ENCODE measurements around the gene SYNE3.

SYNE3 gene

GRCh38 chr14:95524706-95525512, 8.5 kb upstream of the SYNE3 start:
- no peak for TF ChIP-seq CTCF (IDR thresholded peaks at IDR 0.05; ENCODE audit: low read depth, low read length)
- in situ Hi-C loops (cut with HindIII; ENCODE audit: low sequenced_read_pairs) = no loop called here
- no peak for DNase-seq (ENCODE audit: low read depth, low spot score)
- no peak overlapping the region for H3K4me3 ChIP-seq (ENCODE audit: low read depth, low read length)

DNA sequence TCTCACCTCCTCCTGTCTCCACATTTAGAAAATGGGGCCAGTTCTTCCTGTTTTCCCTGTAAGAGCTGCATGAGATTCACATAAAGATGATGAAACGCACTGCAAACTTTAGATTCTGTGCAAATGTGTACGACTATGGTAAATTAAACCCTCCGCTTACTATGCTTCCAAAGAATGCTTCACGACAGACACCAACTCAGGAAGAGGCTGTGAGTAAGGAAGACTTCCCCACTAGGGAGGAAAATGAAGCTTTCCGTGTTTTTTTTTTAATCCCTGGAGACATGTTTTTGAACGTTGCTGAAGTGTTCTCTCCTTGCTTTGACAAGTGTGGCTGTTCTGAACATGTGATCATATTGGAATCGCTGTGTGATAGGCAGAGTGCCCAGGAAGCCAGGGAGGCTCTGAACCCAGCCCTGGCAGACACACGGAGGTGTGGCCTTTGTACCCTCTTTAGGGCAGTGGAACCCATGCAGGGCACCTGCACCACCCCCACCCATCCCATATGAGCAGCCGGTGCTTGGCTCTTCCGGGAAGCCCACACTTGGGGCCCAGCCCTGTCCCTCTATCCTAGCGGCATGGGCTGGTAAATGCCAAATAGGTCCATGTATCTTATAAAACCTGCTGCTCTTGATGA, 7.5 kb upstream of the SYNE3 start:
- H3K4me3 ChIP-seq (ENCODE audit: low read depth, low read length) = peak overlapping the region; percentile 19
- peak; percentile 87 for DNase-seq (ENCODE audit: low read depth, low spot score)
- in situ Hi-C loops (cut with HindIII; ENCODE audit: low sequenced_read_pairs) = no loop called here
- TF ChIP-seq CTCF (IDR thresholded peaks at IDR 0.05; ENCODE audit: low read depth, low read length) = peak; percentile 8

DNA sequence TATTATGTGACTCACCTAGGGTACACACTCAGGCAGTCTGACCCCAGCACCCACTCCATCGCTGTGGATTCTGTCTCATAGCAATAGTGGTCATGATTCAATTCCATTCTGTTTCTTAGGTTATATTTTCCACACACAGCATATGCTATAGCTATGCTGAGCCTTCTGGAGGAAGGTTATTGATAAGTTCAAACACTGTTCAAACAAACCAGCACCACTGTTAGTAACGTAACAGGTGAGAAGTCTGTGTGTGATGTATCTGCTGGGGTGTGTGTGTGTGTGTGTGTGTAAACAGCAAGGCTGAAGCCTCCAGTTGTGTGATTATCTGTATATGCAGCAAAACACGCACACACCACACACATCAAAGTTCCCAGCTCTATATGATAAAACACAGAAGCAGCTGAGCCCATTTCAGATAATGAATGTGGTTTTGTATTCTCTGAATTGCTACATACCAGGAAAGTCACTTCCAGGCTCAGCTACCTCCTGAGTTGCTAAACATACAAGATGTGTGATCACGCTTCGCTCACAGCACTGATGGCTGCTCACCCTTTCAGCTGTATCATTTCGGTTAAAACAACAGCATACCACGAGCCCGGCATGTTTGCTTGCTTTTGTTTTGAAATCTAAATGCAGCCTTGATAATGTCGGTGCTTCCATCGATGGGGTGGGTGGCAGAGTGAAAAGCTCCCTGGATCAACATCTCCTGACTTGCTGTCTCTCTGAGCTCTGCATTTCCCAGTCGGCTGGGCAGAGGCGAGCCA, 6.8 kb upstream of the SYNE3 start:
- in situ Hi-C loops (cut with HindIII; ENCODE audit: low sequenced_read_pairs) = no loop called here

GRCh38 chr14:95522556-95522955, 6.1 kb upstream of the SYNE3 start:
- no peak for DNase-seq (ENCODE audit: low read depth, low spot score)
- in situ Hi-C loops (cut with HindIII; ENCODE audit: low sequenced_read_pairs) = no loop called here
- H3K4me3 ChIP-seq (ENCODE audit: low read depth, low read length) = no peak overlapping the region
- TF ChIP-seq CTCF (IDR thresholded peaks at IDR 0.05; ENCODE audit: low read depth, low read length) = no peak

More for the DNA sequence above, 6.8 kb upstream of the SYNE3 start:
- no peak for TF ChIP-seq CTCF (IDR thresholded peaks at IDR 0.05; ENCODE audit: low read depth, low read length)
- DNase-seq (ENCODE audit: low read depth, low spot score) = no peak
- peak overlapping the region; percentile 19 for H3K4me3 ChIP-seq (ENCODE audit: low read depth, low read length)

DNA sequence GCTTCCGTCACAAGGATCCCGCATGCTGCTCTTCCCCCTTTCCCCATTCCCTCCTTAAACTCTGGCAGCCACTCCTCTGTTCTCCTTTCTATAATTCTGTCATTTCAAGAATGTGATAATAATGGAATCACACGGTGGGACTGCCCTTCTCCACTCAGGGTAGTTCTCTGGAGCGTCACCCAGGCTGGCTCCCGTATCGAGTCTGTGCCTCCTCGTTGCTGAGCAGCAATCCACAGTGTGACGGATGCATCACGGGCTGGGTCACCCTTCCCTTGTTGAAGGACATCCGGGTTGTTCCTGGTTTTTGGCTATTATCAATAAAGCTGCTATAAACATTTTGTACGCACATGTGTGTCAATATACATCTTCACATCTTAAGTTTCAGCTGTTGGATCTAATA, 5.7 kb upstream of the SYNE3 start:
- in situ Hi-C loops (cut with HindIII; ENCODE audit: low sequenced_read_pairs) = no loop called here
- DNase-seq (ENCODE audit: low read depth, low spot score) = no peak
- no peak for TF ChIP-seq CTCF (IDR thresholded peaks at IDR 0.05; ENCODE audit: low read depth, low read length)

DNA sequence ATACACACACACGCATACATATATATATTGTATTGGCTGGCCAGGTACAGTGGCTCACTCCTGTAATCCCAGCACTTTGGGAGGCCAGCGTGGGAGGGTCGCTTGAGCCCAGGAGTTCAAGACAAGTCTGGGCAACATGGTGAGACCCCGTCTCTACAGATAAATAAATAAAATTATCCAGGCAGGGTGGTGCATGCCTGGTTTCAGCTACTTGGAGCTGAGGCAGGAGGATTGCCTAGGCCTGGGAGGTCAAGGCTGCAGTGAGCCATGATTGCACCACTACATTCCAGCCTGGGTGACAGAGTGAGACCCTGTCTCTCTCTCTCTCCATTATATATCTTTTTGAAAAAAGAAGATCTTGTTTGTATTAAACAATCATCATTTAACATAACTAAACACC, 4.6 kb upstream of the SYNE3 start:
- in situ Hi-C loops (cut with HindIII; ENCODE audit: low sequenced_read_pairs) = no loop called here
- H3K4me3 ChIP-seq (ENCODE audit: low read depth, low read length) = no peak overlapping the region
- no peak for DNase-seq (ENCODE audit: low read depth, low spot score)
- no peak for TF ChIP-seq CTCF (IDR thresholded peaks at IDR 0.05; ENCODE audit: low read depth, low read length)

More for the DNA sequence above, 5.7 kb upstream of the SYNE3 start:
- H3K4me3 ChIP-seq (ENCODE audit: low read depth, low read length) = no peak overlapping the region

Data from astrocyte of the spinal cord (primary cell).